Activated naive CD4-positive, alpha-beta T cell treated with Interleukin-2 at 50 U/mL for 16 hours (primary cell): Measurements from ENCODE around the gene SLC25A28.
A peak's percentile ranks its signal among the peaks of the same experiment; 100 is the strongest.

Experiments
- DNase-seq: peaks from one replicate; pipeline ENCODE4 v3.0.0-alpha.2; 2020

SLC25A28 gene

GRCh38 chr10:99619851-99620710, at the start of gene SLC25A28:
Gene SLC25A28 (minus strand): TSS chr10:99620439. CDS start chr10:99620335, 104 bp downstream.
- DNase-seq, result peak; percentile 94

DNA sequence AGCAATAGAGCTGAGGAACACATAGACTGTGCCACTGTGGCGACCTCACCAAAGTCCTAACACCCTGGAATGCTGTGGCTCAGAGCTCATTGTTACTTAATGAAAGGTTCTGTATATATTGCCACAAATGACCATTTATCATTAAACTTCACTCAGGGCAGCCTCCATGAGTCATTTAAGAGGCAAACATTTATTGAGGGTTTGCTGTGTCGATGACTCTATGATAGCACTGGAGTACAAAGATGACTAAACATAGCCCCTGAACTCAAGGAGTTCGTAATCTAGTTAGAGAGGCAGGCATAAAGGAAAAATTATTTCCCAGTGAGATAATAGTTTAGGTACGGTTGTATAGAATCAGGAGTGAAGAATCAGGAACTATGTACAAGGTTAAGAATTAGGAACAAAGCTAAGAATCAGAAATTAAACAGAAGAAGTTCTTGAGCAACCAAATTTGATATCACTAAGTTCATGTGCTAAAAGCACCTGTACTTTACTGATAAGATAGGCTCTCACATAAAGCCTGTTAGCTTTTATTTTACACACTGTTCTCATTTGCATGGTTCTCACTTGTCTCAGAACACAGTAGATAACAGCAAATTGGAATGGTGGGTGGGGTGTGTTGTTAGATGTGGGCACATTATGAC, 47.0 kb upstream of the SLC25A28 start:
- no peak for DNase-seq

DNA sequence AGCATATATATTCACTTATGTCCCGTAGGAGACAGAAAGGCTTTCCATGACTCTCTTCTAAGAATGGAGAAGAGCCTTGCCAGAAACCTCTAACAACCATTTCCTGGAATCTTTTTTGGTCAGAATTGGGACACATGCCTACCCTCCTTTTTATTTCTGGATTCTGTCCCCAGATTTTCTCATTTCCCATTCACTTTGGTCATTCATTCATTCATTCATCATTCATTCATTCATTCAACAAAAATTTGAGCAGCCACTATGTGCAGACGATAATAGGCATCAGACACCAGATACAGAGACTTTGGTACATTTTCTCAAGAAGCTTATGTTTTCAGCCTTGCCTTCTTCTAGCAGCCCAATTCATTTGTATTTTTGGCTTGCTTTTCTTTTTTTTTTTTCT, 45.1 kb upstream of the SLC25A28 start:
- no peak for DNase-seq

GRCh38 chr10:99661377-99661763, 41.1 kb upstream of the SLC25A28 start:
- DNase-seq, result no peak

DNA sequence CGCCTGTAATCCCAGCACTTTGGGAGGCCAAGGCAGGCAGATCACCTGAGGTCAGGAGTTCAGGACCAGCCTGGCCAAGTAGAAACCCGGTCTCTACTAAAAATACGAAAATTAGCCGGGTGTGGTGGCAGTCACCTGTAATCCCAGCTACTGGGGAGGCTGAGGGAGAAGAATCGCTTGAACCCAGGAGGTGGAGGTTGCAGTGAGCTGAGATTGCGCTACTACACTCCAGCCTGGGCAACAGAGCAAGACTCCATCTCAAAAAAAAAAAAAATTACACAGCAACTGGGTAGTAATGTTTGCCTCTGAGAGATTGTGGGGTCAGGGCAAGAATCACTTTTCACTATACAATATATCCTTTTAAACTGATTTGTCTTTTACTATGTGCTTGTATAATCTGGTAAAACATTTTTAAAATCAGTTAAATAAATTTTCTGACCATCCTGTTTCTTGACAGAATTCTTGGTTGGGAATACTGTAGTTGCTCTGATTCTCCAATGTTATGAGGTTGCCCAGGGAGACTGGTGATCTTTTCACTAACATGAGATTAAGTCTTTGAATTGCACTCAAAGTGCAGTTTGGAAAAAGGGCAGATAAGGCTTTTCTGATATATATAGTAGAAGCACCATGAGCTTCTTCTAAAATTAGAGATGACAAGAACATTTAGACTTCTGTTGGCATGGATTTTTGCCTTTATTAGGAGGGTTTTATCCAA, 40.6 kb upstream of the SLC25A28 start:
- no peak for DNase-seq

DNA sequence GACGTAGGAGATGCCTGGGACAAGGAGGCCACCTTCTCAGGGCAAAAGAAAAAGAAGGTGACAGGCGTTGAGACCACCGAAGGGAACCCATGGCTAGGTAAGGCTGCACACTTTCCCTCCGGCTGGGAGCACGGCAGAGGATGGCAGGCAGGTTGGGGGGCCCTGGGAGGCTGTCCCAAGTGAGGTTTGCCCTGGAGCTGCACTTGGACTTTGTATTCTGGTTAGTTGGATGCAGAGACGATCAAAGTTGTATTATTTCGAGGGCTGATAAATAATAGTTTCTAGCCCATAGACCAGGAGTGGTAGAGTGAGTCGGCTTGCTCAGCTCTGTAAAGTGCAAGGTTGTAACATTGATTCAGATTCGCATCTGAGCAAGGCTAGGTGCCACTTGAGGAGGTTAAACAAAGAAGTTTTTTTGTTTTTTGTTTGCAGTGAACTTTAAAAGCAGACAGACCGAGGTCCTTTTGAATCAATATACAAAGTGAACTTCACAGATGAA, 39.7 kb upstream of the SLC25A28 start:
- DNase-seq, result no peak

- peak; percentile 94 for DNase-seq
These were observed 39.0 kb upstream of the SLC25A28 start, which contains the start of gene ENTPD7 for GRCh38 chr10:99659031-99659867. Gene ENTPD7 (plus strand): TSS chr10:99659509. CDS start chr10:99659957, 448 bp downstream.

GRCh38 chr10:99658622-99659030, 38.4 kb upstream of the SLC25A28 start:
- peak; percentile 67 for DNase-seq

- no peak for DNase-seq
These were observed 36.2 kb upstream of the SLC25A28 start for GRCh38 chr10:99656199-99657064.

- DNase-seq, result no peak
These were observed 34.3 kb upstream of the SLC25A28 start for GRCh38 chr10:99654390-99655175.

DNA sequence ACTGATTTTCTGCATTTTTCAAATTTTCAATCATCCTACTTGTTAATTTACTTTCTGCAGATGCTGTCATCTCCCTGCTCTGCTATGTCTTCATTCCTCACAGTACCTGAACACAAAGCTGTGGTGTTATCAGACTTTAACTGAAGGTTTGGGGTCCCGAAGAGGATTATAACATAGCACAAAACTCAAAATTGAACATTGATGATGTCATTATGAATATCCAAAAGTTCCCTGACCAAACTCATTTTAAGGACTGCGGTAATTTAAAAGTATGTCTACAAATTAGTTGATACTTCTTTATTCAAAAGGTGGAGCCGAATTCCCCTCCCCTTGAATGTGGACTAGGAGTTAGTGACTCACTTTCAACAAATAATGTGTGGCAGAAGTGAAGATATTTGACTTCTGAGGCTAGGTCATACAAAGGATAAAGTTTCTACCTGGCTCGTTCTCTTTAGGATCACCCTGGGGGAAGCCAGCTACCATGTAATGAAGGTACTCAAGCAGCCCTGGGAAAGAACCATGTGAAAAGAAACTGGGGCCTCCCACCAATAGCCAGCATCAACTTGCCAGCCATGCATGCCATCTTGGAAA, 32.7 kb upstream of the SLC25A28 start:
- DNase-seq, result no peak

- no peak for DNase-seq
These were observed 28.5 kb upstream of the SLC25A28 start for GRCh38 chr10:99648717-99649116.

DNA sequence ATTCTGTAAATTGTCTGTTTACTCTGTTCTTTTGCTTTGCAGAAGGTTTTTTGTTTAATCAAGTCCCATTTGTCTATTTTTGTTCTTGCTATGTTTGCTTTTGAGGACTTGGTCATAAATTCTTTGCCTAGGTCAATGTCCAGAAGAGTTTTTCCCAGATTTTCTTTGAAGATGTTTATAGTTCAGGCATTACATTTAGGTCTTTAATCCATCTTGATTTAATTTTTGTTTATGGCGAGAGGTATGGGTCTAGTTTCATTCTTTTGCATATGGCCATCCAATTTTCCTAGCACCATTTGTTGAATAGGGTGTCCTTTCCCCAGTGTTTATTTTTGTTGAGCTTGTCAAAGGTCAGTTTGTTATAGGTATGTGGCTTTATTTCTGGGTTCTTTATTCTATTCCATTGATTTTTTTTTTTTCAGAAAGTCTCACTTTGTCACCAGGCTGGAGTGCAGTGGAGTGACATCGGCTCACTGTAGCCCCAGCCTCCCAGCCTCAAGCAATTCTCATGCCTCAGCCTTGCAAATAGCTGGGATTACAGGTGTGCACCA, 27.4 kb upstream of the SLC25A28 start:
- DNase-seq, result no peak

DNA sequence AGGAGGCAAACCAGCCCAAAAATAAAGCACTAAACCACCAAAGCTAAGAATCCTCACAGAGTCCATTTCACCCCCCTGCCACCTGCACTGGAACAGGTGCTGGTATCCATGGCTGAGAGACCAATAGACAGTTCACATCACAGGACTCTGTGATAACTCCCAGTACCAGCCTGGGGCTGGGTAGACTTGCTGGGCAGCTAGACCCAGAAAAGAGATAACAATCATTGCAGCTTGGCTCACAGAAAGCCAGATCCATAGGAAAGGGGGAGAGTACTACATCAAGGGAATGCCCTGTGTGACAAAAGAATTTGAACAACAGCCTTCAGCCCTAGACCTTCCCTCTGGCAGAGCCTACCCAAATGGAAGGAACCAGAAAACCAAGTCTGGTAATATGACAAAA, 13.6 kb upstream of the SLC25A28 start:
- no peak for DNase-seq

GRCh38 chr10:99631496-99631895, 11.3 kb upstream of the SLC25A28 start:
- no peak for DNase-seq

DNA sequence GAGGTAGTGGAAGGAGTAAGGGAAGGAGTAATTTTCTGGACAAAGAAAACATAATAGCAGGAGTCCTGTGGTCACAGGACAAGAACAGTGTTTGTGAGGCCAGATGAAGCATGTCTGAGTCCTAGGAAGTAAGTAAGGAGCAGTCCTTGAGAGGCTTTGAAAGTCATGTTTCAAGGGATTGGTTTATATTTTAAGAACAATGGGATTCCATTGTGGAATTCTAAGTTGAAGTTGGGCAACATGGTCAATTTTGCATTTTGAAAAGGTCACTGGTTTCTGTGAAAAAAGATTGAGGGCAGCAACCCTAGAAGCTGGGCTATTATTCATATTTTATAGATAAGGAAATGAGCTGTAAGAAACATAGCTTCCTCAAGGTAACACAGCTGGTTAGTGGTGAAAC, 10.8 kb upstream of the SLC25A28 start:
- no peak for DNase-seq

DNA sequence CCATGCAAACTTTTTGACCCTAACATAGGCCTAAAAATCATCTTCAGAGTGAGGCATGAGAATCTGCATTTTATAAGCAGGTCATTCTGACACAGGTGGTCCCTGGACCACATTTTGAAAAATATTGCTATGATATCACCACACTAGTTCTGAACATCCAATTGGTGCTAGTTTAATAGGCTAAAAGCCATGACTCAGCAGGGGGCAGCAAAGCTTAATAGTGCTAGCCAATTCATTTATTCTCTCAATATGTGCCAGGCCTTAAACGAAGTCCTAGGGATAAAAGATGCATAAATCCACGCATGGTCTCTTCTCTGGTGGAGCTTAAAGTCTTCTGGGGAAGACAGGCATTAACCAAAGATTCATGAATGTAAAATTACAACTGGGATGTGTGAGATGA, 10.2 kb upstream of the SLC25A28 start:
- no peak for DNase-seq

- no peak for DNase-seq
These were observed 9.4 kb upstream of the SLC25A28 start for GRCh38 chr10:99629625-99629978.

- no peak for DNase-seq
These were observed 8.8 kb upstream of the SLC25A28 start for GRCh38 chr10:99628923-99629624.
